A549 treated with DMSO at 1 μM for 4 hours (cell line): ENCODE results near the gene CRIP2. TPM values are rescaled to one million over a fixed set of nuclear protein-coding genes. Genes with fewer than 3 reads are reported as not detected.

ENCODE experiments used
- total RNA-seq: library from RNA; stranded (reverse); fragments of 200-300 nt; extraction: Qiagen RNA extraction; gene quantifications from 5 replicates; pipeline ENCODE4 v1.2.3, GENCODE V29; 2022; ENCODE audit warnings: low read depth

The CRIP2 gene
- total RNA-seq = 101 to 165 TPM (median 142 TPM) in 5 replicates

GRCh38 chr14:105474483-105475268 lies at the start of gene CRIP2:
CRIP2 (plus strand) TSS chr14:105474821; CDS start chr14:105474863, 42 bp downstream.

GRCh38 chr14:105486163-105486973 lies 11.7 kb downstream of the CRIP2 start, which contains the start of gene CRIP1:
CRIP1 (plus strand) TSS chr14:105486886; CDS start chr14:105487260, 374 bp downstream.

GRCh38 chr14:105490572-105491365 lies 16.1 kb downstream of the CRIP2 start, which contains the start of gene TEDC1:
TEDC1 (plus strand) TSS chr14:105491246; CDS start chr14:105491376, 130 bp downstream.

GRCh38 chr14:105525861-105526775 lies 51.5 kb downstream of the CRIP2 start, which contains the start of gene TMEM121:
TMEM121 (plus strand) TSS chr14:105526583; CDS start chr14:105528835, 2,252 bp downstream.

Other genes with a start within 250 kb of the CRIP2 start
- gene BTBD6, start 226.3 kb upstream of the CRIP2 start, total RNA-seq = 30.6 to 43.7 TPM (median 39.1 TPM) in 5 replicates
- 22.9 to 29.2 TPM (median 27.0 TPM) in 5 replicates for gene BRF1, start 173.8 kb upstream of the CRIP2 start, total RNA-seq
- 19.4 to 30.0 TPM (median 26.9 TPM) in 5 replicates for gene PACS2, start 160.1 kb upstream of the CRIP2 start, total RNA-seq
- gene TEX22, start 76.3 kb upstream of the CRIP2 start, total RNA-seq = 0.08 to 0.41 TPM (median 0.20 TPM) in 5 replicates
- 50.4 to 87.3 TPM (median 79.6 TPM) in 5 replicates for gene MTA1, start 55.0 kb upstream of the CRIP2 start, total RNA-seq
- gene CRIP1, start 12.1 kb downstream of the CRIP2 start, total RNA-seq = 1,543 to 1,873 TPM (median 1,721 TPM) in 5 replicates
- gene TEDC1, start 16.4 kb downstream of the CRIP2 start, total RNA-seq = 30.6 to 51.7 TPM (median 41.9 TPM) in 5 replicates
- gene TMEM121, start 51.8 kb downstream of the CRIP2 start, total RNA-seq = 2.7 to 9.5 TPM (median 7.3 TPM) in 5 replicates